Stimulated activated CD4-positive, alpha-beta T cell treated with anti-CD3 and anti-CD28 coated beads, Interleukin-2, amount 100 ng/mL, for 48 hours (primary cell): Measurements from ENCODE around the gene SIX5.
"Not testable (repeated sequence)": the region's sequence is repeated elsewhere in the genome, so short reads cannot be mapped to it uniquely, and the experiment has no call there.

Experiments
- DNase-seq, 2 donors: peaks; one replicate each; pipeline ENCODE4 v3.0.0-alpha.2; 2020

Gene SIX5

DNA sequence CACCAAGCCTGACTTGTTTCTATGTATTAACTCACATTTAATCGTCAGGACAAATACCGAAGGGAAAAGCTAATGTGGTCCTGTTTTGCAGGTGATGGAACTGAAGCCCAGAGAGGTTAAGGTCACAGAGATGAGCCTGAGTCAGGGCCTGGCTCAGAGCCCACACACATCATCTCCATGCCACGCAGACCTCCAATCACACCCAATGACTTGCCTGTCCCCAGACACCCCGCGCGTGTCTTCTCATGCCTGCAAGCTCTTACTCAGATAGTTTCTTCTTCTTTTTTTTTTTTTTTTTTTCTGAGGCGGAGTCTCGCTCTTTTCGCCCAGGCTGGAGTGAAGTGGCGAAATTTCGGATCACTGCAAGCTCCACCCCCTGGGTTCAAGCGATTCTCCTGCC lies 16.4 kb downstream of the SIX5 start:
- DNase-seq, result no peak

DNA sequence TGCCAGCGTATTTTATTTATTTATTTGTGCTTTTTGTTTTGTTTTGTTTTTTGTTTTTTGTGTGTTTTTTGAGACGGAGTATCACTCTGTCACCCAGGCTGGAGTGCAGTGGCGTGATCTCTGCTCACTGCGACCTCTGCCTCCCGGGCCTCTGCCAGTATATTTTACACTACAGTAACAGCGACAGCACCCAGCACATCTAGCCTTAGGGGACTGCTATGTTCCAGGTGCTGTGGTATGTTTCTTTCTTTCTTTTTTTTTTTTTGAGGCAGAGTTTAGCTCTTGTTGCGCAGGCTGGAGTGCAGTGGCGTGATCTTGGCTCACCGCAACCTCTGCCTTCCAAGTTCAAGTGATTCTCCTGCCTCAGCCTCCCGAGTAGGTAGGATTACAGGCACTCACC lies 17.6 kb downstream of the SIX5 start:
- DNase-seq, result not testable (repeated sequence)

DNA sequence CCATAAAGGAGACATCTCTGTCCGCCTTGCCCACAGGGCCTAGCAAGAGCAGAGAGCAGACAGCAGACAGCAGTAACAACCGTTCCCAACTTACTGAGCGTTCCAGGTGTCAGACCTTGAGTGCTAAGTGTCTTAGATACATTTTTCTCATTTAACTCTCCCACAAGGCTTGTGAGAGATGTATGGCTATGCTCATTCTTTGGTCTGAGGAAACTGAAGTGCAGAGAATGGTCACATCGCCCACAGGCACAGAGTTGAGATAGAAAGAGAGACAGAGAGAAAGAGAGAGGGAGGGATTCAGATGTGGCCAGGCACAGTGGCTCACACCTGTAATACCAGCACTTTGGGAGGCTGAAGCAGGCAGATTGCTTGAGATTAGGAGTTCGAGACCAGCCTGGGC lies 21.5 kb downstream of the SIX5 start:
- no peak for DNase-seq

DNA sequence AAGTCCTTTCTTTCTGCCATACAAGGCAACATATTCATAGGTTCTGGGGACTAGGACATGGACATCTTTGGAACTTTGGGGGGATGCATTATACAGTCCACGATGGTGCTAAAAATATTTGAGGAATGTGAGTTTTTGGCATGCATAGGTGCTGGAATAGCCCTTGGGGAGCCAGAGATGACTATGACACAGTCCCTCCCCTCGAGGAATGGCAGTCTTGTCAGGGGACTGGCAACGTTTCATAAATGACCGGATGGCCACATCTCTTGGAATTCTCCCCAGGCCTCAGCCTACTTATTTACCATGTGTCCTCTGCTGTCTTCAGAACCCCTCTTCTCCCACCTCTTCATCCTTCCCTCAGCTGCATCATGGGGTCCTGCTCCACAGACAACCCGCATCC lies 22.2 kb downstream of the SIX5 start:
- DNase-seq, result no peak

DNA sequence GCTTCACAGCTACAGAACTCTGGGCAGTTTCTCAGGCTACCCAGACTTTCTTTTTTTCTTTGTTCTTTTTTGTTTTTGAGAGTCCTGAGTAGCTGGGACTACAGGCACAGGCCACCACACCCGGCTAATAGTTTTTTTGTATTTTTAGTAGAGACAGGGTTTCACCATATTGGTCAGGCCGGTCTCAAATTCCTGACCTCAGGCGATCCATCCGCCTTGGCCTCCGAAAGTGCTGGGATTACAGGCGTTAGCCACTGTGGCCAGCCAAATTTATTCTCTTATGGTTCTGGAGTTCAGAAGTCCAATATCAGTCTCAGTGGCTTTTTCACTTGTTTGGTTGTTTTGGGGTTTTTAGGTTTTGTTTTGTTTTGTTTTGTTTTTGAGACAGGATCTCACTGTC lies 23.4 kb downstream of the SIX5 start:
- no peak for DNase-seq

DNA sequence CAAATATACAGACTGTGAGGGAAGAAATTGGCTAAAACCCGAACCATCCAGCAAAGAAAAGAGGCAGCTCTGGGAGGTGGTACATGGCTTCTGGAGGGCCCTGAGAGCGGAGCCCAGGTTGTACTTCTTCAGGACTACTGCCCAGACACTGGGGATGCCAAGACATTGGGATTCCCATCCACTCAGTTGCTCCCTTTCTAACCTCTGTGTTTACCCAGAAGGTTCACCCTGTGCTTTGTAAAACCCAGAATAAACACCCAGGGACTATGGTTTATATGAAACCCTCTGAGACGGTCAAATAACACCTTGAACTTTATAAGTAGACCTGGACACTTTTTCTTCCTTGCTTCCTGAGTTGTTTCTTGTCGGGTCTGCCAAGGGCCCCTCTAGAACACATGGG lies 26.1 kb downstream of the SIX5 start:
- no peak for DNase-seq

DNA sequence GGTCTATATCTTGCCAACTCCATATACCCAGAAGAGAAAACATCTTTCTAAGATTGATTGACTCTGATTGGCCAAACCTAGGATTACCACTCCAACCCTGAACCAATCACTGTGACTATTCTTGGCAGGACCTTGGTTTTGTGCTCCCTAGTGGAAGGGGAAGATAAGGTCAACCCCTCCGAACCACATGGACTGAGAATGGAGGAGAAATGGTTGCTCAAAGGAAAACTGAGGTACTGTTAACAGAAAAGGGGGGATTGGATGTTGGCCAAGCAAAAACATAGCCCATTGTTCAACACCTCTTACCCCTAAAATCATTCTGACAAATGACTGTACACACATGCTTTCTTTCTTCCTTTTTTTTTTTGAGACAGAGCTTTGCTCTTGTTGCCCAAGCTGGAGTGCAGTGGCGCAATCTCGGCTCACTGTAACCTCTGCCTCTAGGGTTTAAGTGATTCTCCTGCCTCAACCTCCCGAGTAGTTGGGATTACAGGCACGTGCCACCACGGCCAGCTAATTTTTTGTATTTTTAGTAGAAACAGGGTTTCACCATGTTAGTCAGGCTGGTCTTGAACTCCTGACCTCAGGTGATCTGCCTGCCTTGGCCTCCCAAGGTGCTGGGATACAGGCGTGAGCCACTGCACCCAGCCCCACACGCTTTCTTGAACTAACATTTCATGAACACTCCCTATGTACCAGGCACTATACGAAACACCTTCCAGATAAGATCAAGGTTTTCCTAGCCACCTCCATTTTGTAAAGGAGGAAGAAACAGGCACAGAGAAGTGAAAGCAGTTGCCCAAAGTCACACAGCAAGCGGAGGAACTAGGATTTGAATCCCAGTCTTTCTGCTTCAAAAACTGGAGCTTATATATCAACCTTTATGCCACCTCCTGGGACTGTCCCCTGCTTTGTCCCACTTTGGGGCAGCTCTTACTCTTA lies 29.3 kb downstream of the SIX5 start:
- no peak for DNase-seq

DNA sequence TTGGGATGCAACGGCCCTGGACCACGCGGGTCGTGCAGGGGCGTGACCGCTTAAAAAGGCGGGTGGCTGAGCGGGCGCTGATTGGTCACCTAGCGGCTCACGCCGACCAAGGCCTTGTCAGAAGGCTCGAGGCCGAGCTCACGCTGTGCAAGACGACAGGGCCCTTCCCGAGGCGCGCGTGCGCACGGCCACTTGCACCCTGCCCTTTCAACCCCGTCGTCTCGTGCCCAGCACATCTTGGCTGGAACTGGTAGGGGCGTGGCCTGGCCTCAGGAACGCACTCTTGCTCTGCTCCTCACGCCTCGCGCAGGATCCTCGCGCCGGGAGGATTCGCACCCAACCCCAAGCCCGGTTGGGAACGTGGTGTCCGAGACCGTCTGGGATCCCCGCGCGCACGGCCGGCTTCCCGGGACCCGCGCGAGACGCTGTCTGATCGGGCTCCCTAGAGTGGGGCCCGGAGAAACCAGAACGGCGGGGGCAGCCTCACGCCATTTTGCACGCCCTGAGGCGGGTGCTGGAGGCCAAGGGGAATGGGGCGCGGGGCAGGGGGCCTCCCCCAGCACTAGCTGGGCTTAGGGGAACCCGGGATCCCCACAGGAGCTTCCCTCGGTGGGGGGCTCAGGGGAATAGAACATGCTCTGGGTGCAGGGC lies 35.8 kb downstream of the SIX5 start, which contains the start of gene MEIOSIN:
MEIOSIN (plus strand) TSS at position 280 of the 651 bp plus-strand sequence. CDS start 1,938 bp downstream, outside the sequence.
- no peak for DNase-seq

DNA sequence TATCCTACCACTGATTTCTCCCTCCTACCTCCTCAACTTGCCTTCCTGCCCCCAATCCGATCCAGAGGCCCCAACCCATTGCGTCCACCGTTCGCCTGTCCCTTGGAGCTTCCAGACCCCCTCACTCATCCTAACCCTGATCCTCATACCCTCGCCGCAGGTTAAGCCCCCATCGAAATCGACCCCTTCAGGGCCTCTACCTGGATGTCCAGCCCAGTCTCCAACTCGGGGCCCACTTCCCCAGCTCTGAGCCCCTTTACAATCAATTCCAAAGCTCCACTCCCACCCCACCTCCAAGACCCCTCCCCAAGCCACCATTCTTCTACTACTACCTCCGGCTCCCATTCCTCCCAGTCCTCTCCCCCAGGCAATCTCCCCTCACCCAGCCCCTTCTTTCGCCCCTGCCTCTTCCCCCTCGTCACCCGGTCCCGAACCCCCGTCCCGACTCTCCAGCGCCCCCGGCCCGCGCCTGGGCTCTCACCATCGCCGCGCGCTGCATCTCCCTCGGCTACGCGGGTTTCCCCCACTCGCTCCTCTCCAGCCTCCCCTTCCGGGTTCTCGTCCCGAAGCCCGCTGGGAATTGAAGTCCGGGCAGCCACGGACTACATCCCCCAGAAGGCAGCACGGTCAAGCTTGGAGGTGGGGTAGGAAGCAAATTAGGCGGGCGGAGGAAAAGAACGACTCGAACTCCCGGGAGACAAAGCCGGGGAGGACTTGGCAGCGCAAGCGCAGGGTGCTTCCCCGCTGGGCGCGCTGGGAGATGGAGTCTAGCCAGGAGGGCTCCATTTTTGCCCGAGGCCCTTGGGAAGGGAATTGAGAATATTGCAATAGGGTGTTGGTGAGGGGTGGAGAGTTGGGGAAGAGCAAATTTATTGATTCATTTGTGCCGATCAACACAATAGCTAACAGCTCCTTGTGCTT lies 38.4 kb downstream of the SIX5 start, which contains the start of gene FBXO46:
FBXO46 (minus strand) TSS at position 529 of the 921 bp plus-strand sequence. CDS start 17,401 bp downstream, outside the sequence.
- DNase-seq, result peak; percentile 87 to 92

DNA sequence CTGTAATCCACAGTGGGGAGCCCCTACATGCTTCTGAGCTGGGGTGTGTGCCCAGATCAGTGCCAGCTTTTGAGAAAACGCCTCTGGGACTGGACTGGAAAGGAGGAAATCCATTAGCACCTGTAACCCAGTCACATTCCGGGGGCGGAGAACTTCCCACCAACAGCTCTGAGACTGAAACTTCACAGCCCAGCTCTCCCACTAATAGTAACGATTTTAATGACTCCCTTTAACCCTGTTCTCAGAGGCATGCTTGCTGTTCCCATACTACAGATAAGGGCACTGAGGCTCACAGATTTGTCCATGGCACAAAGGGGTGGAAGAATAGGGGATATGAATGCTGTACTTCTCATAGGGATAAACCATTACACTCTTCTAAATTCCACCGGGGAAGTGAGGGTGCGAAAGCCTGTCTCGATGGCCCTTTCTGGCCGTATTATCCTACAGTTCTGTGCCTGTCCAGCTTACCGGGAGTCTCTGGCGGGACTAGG lies 39.2 kb downstream of the SIX5 start:
- DNase-seq, result peak; percentile 10 to 20

DNA sequence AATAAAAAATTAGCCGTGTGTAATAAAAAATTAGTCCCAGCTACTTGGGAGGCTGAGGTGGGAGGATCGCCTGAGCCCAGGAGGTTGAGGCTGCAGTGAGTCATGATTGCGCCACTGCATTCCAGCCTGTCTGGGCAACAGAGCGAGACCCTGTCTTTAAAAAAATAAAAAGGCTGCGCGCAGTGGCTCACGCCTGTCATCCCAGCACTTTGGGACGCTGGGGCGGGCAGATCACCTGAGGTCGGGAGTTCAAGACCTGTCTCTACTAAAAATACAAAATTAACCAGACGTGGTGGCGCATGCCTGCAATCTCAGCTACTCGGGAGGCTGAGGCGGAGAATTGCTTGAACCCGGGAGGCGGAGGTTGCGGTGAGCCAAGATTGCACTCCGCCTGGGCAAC lies 40.4 kb downstream of the SIX5 start:
- not testable (repeated sequence) for DNase-seq

DNA sequence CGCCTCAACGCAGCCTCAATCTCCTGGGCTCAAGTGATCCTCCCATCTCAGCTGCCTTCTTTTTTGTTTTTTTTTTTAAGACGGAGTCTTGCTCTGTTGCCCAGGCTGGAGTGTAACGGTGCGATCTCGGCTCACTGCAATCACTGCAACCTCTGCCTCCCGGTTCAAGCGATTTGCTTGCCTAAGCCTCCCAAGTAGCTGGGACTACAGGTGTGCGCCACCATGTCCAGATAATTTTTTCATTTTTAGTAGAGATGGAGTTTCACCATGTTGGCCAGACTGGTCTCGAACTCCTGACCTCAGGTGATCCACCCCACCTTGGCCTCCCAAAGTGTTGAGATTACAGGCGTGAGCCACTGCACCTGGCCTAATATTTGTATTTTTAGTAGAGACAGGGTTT lies 49.0 kb downstream of the SIX5 start:
- not testable (repeated sequence) for DNase-seq

DNA sequence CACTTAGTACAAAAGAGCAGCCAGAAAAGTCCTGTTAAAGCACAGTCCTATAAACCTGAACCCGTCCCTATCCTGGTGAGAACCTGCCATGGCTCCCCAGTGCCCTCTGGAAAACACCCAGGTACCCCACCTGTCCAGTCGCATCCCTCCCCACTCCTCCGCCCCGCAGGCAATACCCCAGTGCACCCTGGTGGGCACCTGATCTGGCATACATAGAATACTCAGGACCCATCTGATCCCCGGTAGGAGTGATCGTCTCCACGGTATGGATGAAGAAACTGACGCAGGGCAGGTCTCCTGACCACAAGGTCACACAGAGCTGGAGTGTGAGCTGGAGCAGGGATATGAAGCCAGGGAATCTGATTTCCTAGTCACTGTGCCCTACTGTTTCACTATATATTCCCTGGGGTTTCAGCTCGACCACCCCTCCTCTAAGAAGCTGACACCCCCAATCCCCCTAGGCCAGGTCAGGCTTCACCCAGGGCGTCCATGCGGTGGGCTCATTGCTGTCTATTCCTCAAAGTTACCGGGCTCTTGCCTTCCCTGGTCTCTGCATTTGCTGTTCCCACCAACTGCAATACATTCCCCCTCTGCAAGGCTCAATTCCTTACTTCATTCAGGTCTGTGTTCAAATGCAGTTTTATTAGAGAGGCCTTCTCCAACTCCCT lies 50.9 kb downstream of the SIX5 start:
- DNase-seq, result no peak

DNA sequence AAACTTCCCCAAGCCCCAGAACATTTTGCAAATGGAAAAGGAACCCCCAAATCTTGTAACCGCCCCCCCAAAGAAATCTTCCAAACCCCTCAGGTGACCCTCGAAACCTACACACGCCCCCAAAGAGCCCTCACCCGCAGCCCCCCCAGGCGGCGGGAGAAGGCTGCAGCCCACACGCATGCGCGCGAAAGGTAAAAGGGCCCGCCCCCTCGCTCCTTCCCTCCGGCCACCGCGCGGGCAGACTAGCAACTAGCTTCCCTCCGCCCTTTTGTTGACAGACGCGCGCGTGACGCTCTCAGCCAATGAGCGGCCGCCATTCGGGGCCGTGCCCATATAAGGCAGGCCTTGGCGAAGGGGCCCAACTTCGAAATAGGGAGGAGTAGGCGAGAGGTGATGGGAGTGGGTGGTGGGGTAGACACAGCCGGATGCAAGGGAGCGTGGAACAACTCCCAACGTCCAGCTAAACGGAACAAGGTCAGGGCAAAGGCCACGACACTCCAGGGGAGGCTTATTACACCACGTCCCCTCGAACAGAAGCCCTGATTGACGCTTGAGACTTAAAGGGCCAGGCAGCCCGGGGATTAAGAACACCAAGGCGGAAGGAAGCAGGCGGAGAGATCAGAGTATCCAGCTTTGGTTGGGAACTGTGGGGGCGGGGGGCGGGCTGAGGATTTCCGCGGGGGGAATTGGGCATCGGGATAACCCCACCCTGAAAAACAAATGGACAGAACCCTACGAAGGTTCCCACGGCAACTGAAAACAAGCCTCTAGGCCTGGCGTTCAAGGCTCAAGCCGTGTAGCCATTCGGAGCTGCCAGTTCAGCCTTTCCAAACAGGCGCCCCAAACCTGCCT lies 51.7 kb downstream of the SIX5 start:
- DNase-seq, result peak; percentile 95

DNA sequence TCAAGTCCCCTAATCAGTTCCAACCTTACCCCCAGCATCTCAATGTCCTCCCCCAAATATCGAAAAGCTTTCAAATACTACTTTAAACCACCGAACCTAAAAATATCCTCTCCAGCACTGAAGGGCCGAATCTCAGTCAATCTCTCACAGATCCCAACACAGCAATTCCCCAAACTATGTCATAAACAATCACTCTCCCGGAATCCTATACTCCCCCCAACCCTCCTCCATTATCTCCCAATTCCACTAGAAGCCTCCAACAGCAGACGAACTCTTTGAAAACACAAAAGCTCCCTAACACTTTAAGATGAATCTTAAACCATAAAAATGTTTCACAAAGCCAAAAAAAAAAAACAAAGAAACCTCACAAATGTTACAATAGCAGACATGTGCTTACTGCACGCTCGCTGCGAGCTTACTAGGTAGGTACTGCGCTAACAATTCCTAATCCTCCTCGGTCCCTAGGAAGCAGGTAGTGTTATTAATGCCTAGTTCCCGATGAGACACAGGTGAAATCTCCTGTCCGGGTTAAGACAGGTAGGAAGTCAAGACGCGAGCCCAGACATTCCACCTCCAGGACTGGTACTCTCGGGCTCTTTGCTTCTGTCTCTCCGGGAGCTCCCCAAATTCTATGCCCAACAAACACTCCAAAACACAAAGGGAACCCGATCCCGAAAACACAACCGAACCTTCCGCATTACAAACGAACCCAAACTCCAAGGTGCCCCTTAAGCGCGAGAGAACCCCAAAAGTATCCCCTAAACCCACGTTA lies 52.5 kb downstream of the SIX5 start:
- peak in 1 of 2 donors; percentile 14 for DNase-seq

DNA sequence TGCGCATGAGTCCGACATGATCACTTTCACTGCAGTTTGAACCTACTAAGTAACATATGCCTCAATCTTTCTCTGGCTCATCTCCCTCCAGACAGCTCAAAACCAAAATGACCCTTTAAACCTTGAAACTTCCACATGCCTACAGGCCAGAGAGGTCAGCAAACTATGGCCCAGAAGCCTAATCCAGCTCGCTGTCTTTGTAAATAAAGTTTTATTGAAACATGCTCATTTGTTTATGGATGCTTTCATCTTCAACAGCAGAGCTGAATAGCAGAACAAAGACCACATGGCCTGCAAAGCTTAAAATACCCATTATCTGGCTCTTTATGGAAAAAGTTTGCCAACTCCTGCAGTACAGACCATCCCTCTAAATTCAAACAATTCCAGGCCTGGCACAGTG lies 53.9 kb downstream of the SIX5 start:
- no peak for DNase-seq
